Adrenal gland (tissue), 12 donors: ENCODE measurements around the gene PRKN. TPM values are rescaled to one million over a fixed set of nuclear protein-coding genes. Genes with fewer than 3 reads are reported as not detected.

Experiments
- DNase-seq, 7 donors: peaks; one replicate each; pipeline ENCODE4 v3.0.0-alpha.2; 2019 to 2020
- H3K27ac ChIP-seq, 5 donors: fragments of 200-600 bp; sonication (generic) in 4 of 5; 1 replicate in 3 of 5; 2 replicates in 2 of 5; pipeline versions ENCODE4 v1.5.1 to v1.8.0; 2016 to 2020; ENCODE audit warnings: mild to moderate bottlenecking in 1 of 5
- H3K27me3 ChIP-seq: fragments of 200-600 bp; 2 replicates; pipeline ENCODE4 v1.8.0; 2021
- H3K36me3 ChIP-seq, 2 donors: fragments of 200-600 bp; replicated peaks in 1 of 2; 1 replicate in 1 of 2; 2 replicates in 1 of 2; pipeline versions ENCODE4 v1.5.1 to v1.8.0; 2018 to 2022
- H3K4me1 ChIP-seq, 2 donors: fragments of 200-600 bp; replicated peaks in 1 of 2; 1 replicate in 1 of 2; 2 replicates in 1 of 2; pipeline versions ENCODE4 v1.5.1 to v1.8.0; 2018 to 2021
- H3K4me3 ChIP-seq, 4 donors: fragments of 200-600 bp; sonication (generic) in 3 of 4; one replicate each; pipeline ENCODE4 v1.5.1; 2016 to 2018
- H3K9me3 ChIP-seq, 3 donors: fragments of 200-600 bp; sonication (generic) in 1 of 3; replicated peaks in 1 of 3; 1 replicate in 2 of 3; 2 replicates in 1 of 3; pipeline versions ENCODE4 v1.5.1 to v1.8.0; 2016 to 2021
- CTCF ChIP-seq, 6 experiments: fragments of 450-650 bp in 4 of 6; fragments of 200-600 bp in 2 of 6; sonication (generic) in 1 of 6; IDR thresholded peaks; 1 replicate in 5 of 6; 2 replicates in 1 of 6; pipeline versions ENCODE4 v1.5.1 to v1.8.0; 2016 to 2021; ENCODE audit warnings: antibody characterized with exemption in 6 of 6, mild to moderate bottlenecking in 2 of 6, moderate library complexity in 1 of 6
- POLR2A ChIP-seq, 2 donors: fragments of 450-650 bp; IDR thresholded peaks; one replicate each; pipeline ENCODE4 v1.6.1; 2017; ENCODE audit warnings: antibody characterized with exemption in 2 of 2, mild to moderate bottlenecking in 2 of 2, moderate library complexity in 1 of 2
- WGBS, 4 donors: extraction: QIAGEN DNeasy Blood & Tissue Kit in 2 of 4; methylation state at CpG; one replicate each; pipeline versions ENCODE4 v1.1.5 to v1.1.7; 2013 to 2017; 5-methylcytosine and 5-hydroxymethylcytosine counted together
- intact Hi-C, 2 donors: fragments of 100-400 bp; cut with DNase I; formaldehyde crosslinking; loops; one replicate each; pipeline versions ENCODE4 v1.14.1 to v1.15.0; 2022 to 2023
- polyA plus RNA-seq, 3 donors: library from polyadenylated mRNA; stranded (reverse); fragments of 200-250 nt in 2 of 3; fragments of 350-450 nt in 1 of 3; fragmentation: Illumina TruSeq in 1 of 3; extraction: RNeasy Lipid Tissue Mini Kit (QIAGEN cat#74804) in 1 of 3; gene quantifications; one replicate each; pipeline ENCODE4 v1.2.3, GENCODE V29; 2013 to 2014
- total RNA-seq, 9 donors: library from RNA; depleted of rRNA in 4 of 9; stranded (reverse); fragments of >200 nt in 4 of 9; fragments of 120-200 nt in 1 of 9; fragmentation: NEBNext Ultra II Directional in 1 of 9; extraction: Animal tissue kit (Norgen Biotek cat#: 25700) in 1 of 9; gene quantifications; one replicate each; pipeline versions ENCODE4 v1.1.0 to v1.2.4, GENCODE V29; 2013 to 2023
- donor health status: healthy with polysubstance abuse.
- donor health status: Bipolar disorder and iron deficiency.
- donor health status: DM: yes; HTN: yes; CAD: no.
- donor health status: DM: no; HTN: no; CAD: no.
- donor health status: DM: no; HTN: no; CAD: no.
- donor health status: DM: yes; HTN: yes; CAD: no.

PRKN gene
- total and polyA plus RNA-seq, 12 donors, result 1.9 to 159 (median 13.3) TPM

GRCh38 chr6:162526960-162527359 is 200.6 kb downstream of the PRKN start:
- H3K27me3 ChIP-seq, result no peaks in the 10 kb centered on the region
- intact Hi-C loops, result no loop called here

GRCh38 chr6:162525181-162525580 is 202.4 kb downstream of the PRKN start:
- H3K27ac ChIP-seq, result no peak overlapping the region
- TF ChIP-seq CTCF (IDR thresholded peaks at IDR 0.05) (no peak), POLR2A (IDR thresholded peaks at IDR 0.05) (no peak)
- no peak for DNase-seq
- intact Hi-C loops, result no loop called here
- no peaks in the 10 kb centered on the region for H3K9me3 ChIP-seq
- H3K36me3 ChIP-seq, result no peaks in the 10 kb centered on the region
- peaks cover 5 to 10% of the 10 kb centered on the region in 2 donors for H3K4me1 ChIP-seq
- no peaks in the 10 kb centered on the region for H3K27me3 ChIP-seq
- H3K4me3 ChIP-seq, result no peak overlapping the region
- WGBS, 4 donors, result 89 to 99% (median 95%) methylated on average over 6 of the region's 6 CpGs

More at GRCh38 chr6:162526960-162527359, 200.6 kb downstream of the PRKN start:
- Histone ChIP-seq H3K36me3 (no peaks in the 10 kb centered on the region), H3K27ac (no peak overlapping the region), H3K9me3 (no peaks in the 10 kb centered on the region), H3K4me3 (no peak overlapping the region), H3K4me1 (peaks cover 5 to 10% of the 10 kb centered on the region in 2 donors)
- no peak for TF ChIP-seq CTCF (IDR thresholded peaks at IDR 0.05)
- no peak for TF ChIP-seq POLR2A (IDR thresholded peaks at IDR 0.05)
- no peak for DNase-seq
- WGBS, 4 donors, result 81 to 94% (median 84%) methylated on average over 7 of the region's 7 CpGs

GRCh38 chr6:162512744-162513143 is 214.8 kb downstream of the PRKN start:
- DNase-seq, result no peak
- Histone ChIP-seq H3K9me3 (no peaks in the 10 kb centered on the region), H3K27ac (no peak overlapping the region), H3K4me1 (no peaks in the 10 kb centered on the region), H3K36me3 (no peaks in the 10 kb centered on the region), H3K27me3 (no peaks in the 10 kb centered on the region), H3K4me3 (no peak overlapping the region)
- intact Hi-C loops, result no loop called here
- WGBS, 4 donors, result 89 to 93% (median 90%) methylated on average over 4 of the region's 4 CpGs
- TF ChIP-seq CTCF (IDR thresholded peaks at IDR 0.05) (no peak), POLR2A (IDR thresholded peaks at IDR 0.05) (no peak)

GRCh38 chr6:162497389-162497788 is 230.2 kb downstream of the PRKN start:
- H3K27me3 ChIP-seq, result no peaks in the 10 kb centered on the region
- no peak for DNase-seq
- H3K4me1 ChIP-seq, result no peaks in the 10 kb centered on the region
- no peak overlapping the region for H3K27ac ChIP-seq
- H3K4me3 ChIP-seq, result no peak overlapping the region
- TF ChIP-seq POLR2A (IDR thresholded peaks at IDR 0.05) (no peak), CTCF (IDR thresholded peaks at IDR 0.05) (no peak)
- WGBS, 4 donors, result 80 to 93% (median 82%) methylated on average over 5 of the region's 5 CpGs
- intact Hi-C loops, result no loop called here
- no peaks in the 10 kb centered on the region for H3K9me3 ChIP-seq
- H3K36me3 ChIP-seq, result no peaks in the 10 kb centered on the region
